K562 (cell line): ENCODE measurements around the gene DXO. TPM values are rescaled to one million over a fixed set of nuclear protein-coding genes. Genes with fewer than 3 reads are reported as not detected.

Experiments
- BDP1 ChIP-seq: IDR thresholded peaks from 3 replicates; pipeline ENCODE4 v1.6.1; 2011; ENCODE audit not compliant: insufficient read length, insufficient read depth
- C11orf30 ChIP-seq: fragments of 450-650 bp; IDR thresholded peaks from 2 replicates; pipeline ENCODE4 v1.6.1; 2016; ENCODE audit warnings: low read depth, mild to moderate bottlenecking
- CBFA2T2 ChIP-seq: fragments of 450-650 bp; conservative IDR thresholded peaks from 2 replicates; pipeline ENCODE4 v1.6.1; 2017; ENCODE audit warnings: mild to moderate bottlenecking
- CHD2 ChIP-seq: IDR thresholded peaks from 2 replicates; pipeline ENCODE4 v1.6.1; 2011; ENCODE audit warnings: low read depth, low read length
- FOXP1 ChIP-seq: sonication (generic); formaldehyde crosslinking; IDR thresholded peaks from 2 replicates; pipeline ENCODE4 v1.8.0; 2022; ENCODE audit warnings: mild to moderate bottlenecking, missing genetic modification reagents
- FUS ChIP-seq: fragments of 200-400 bp; formaldehyde crosslinking; optimal IDR thresholded peaks from 2 replicates; pipeline ENCODE3; 2017; ENCODE audit warnings: low read depth, low read length
- HDAC1 ChIP-seq, 2 experiments: fragments of 450-650 bp; IDR thresholded peaks; 2 replicates each; pipeline ENCODE4 v1.6.1; 2016 to 2017; ENCODE audit warnings: inconsistent platforms in 1 of 2, mild to moderate bottlenecking in 1 of 2, moderate library complexity in 1 of 2
- HDAC8 ChIP-seq: fragments of 450-650 bp; IDR thresholded peaks from 2 replicates; pipeline ENCODE4 v1.6.1; 2016; ENCODE audit warnings: mild to moderate bottlenecking, missing genetic modification characterization, moderate library complexity, missing compliant biosample characterization
- HMGN3 ChIP-seq: IDR thresholded peaks from 2 replicates; pipeline ENCODE4 v1.6.1; 2011; ENCODE audit warnings: borderline replicate concordance, low read depth, mild to moderate bottlenecking, mixed read lengths, low read length; ENCODE audit not compliant: insufficient read length; ENCODE audit errors: extremely low read depth
- ID3 ChIP-seq, 2 experiments: fragments of 250-450 bp in 1 of 2; fragments of 450-650 bp in 1 of 2; sonication (Bioruptor Pico) in 1 of 2; IDR thresholded peaks; 2 replicates each; pipeline versions ENCODE4 v1.6.1 to v1.8.0; 2016 to 2021; ENCODE audit warnings: mild to moderate bottlenecking in 2 of 2, moderate library complexity in 2 of 2, missing compliant biosample characterization in 1 of 2, missing genetic modification characterization in 1 of 2
- MTF1 ChIP-seq: fragments of 250-450 bp; sonication (Bioruptor Pico); IDR thresholded peaks from 2 replicates; pipeline ENCODE4 v1.9.0; 2021; ENCODE audit warnings: moderate library complexity, mild to moderate bottlenecking, inconsistent platforms, borderline replicate concordance
- NONO ChIP-seq, 2 experiments: fragments of 200-400 bp in 1 of 2; fragments of 450-650 bp in 1 of 2; formaldehyde crosslinking in 1 of 2; IDR thresholded peaks; 2 replicates each; pipeline ENCODE4 v1.6.1; 2017; ENCODE audit warnings: low read depth in 2 of 2, mild to moderate bottlenecking in 2 of 2, moderate library complexity in 2 of 2, low read length in 1 of 2
- PHB2 ChIP-seq: fragments of 450-650 bp; IDR thresholded peaks from 2 replicates; pipeline ENCODE4 v1.6.1; 2017; ENCODE audit warnings: low read depth
- POLR2G ChIP-seq: fragments of 200-400 bp; formaldehyde crosslinking; IDR thresholded peaks from 2 replicates; pipeline ENCODE4 v1.6.1; 2017; ENCODE audit warnings: low read depth, mild to moderate bottlenecking, antibody characterized with exemption, low read length, moderate library complexity
- PREB ChIP-seq: sonication (generic); formaldehyde crosslinking; IDR thresholded peaks from 2 replicates; pipeline ENCODE4 v1.8.1; 2023; ENCODE audit warnings: mild to moderate bottlenecking, missing genetic modification reagents
- SETDB1 ChIP-seq: IDR thresholded peaks from one replicate; pipeline ENCODE4 v1.6.1; 2012; ENCODE audit warnings: low read length, control low read depth, inconsistent platforms
- SMARCC2 ChIP-seq: fragments of 450-650 bp; IDR thresholded peaks from 2 replicates; pipeline ENCODE4 v1.6.1; 2017; ENCODE audit warnings: antibody characterized with exemption, moderate library complexity, mild to moderate bottlenecking, low read depth
- TARDBP ChIP-seq: fragments of 450-650 bp; IDR thresholded peaks from 2 replicates; pipeline ENCODE4 v1.6.1; 2016
- TCF3 ChIP-seq: sonication (generic); formaldehyde crosslinking; IDR thresholded peaks from 2 replicates; pipeline ENCODE4 v1.4.0; 2020; ENCODE audit warnings: mild to moderate bottlenecking, missing genetic modification reagents
- XRCC5 ChIP-seq: fragments of 200-400 bp; formaldehyde crosslinking; IDR thresholded peaks from 2 replicates; pipeline ENCODE4 v1.6.1; 2017; ENCODE audit warnings: low read depth, mild to moderate bottlenecking, low read length
- ZMIZ1 ChIP-seq, 2 experiments: fragments of 150-350 bp in 1 of 2; IDR thresholded peaks; 2 replicates each; pipeline ENCODE4 v1.6.1; 2012 to 2016; ENCODE audit warnings: low read depth in 2 of 2, low read length in 2 of 2, mild to moderate bottlenecking in 1 of 2, moderate library complexity in 1 of 2
- ZNF324 ChIP-seq: fragments of 250-450 bp; sonication (Bioruptor Pico); IDR thresholded peaks from 2 replicates; pipeline ENCODE4 v1.4.0; 2020; ENCODE audit warnings: mild to moderate bottlenecking
- ZNF444 ChIP-seq: fragments of 250-450 bp; sonication (Bioruptor Pico); IDR thresholded peaks from 2 replicates; pipeline ENCODE4 v1.4.0; 2020; ENCODE audit warnings: mild to moderate bottlenecking, moderate library complexity
- ZNF644 ChIP-seq: fragments of 200-800 bp; sonication (Bioruptor generic); IDR thresholded peaks from 2 replicates; pipeline ENCODE4 v1.6.1; 2016; ENCODE audit warnings: low read depth, missing genetic modification characterization, missing compliant biosample characterization
- ZZZ3 ChIP-seq: fragments of 450-650 bp; IDR thresholded peaks from 2 replicates; pipeline ENCODE4 v1.6.1; 2016; ENCODE audit warnings: antibody characterized with exemption, mild to moderate bottlenecking, moderate library complexity
- polyA plus RNA-seq, 8 experiments: library from polyadenylated mRNA; depleted of rRNA in 4 of 8; stranded (reverse) in 5 of 8; unstranded in 3 of 8; fragments of >200 nt; fragmentation: Nextera tagmentation in 2 of 8; fragmentation: Illumina TruSeq in 1 of 8; extraction: Ambion mirVana in 2 of 8; extraction: Trizol in 1 of 8; gene quantifications; 2 replicates each; pipeline versions ENCODE4 v1.2.1 to v1.2.3, GENCODE V29; 2011 to 2014; ENCODE audit warnings: inconsistent platforms in 1 of 8, missing spikeins in 1 of 8
- total RNA-seq, 7 experiments: library from RNA; depleted of rRNA in 6 of 7; stranded (reverse); fragments of >200 nt in 6 of 7; fragmentation: Illumina TruSeq in 2 of 7; extraction: Trizol in 2 of 7; gene quantifications; 2 replicates each; pipeline versions ENCODE4 v1.2.1 to v1.2.3, GENCODE V29; 2011 to 2021; ENCODE audit warnings: low replicate concordance in 1 of 7

Gene DXO
- total and polyA plus RNA-seq, 9 of the 15 experiments (the other 6 are each of a cell fraction or from before 2014, with no cell fraction given), result 6.4 to 35.1 (median 19.4) TPM

- TF ChIP-seq SETDB1 (no peak), NONO (IDR thresholded peaks at IDR 0.05; ENCODE audit: low read depth in 2 of 2, low read length in 1 of 2) (peak in 1 of 2 experiments; percentile 69; a peak in 2 of 4 replicates), XRCC5 (no peak; the same call in 1 of the 2 replicates), PHB2 (no peak), ZMIZ1 (IDR thresholded peaks at IDR 0.05; ENCODE audit: low read depth in 2 of 2, low read length in 2 of 2) (no peak; a peak in 1 of 4 replicates), ID3 (CRISPR knock-in tag; IDR thresholded peaks at IDR 0.05) (no peak), ID3 (tag; IDR thresholded peaks at IDR 0.05) (peak; percentile 89), HMGN3 (peak; percentile 93), TCF3 (CRISPR knock-in tag) (peak; percentile 53), FOXP1 (CRISPR knock-in tag) (peak; percentile 74), ZNF644 (peak; percentile 51; the same call in 1 of the 2 replicates), POLR2G (peak; percentile 94), PREB (no peak), CBFA2T2 (no peak), HDAC1 (IDR thresholded peaks at IDR 0.05) (peak in 1 of 2 experiments; percentile 91; a peak in 2 of 4 replicates), MTF1 (CRISPR knock-in tag) (no peak), HDAC8 (no peak), CHD2 (peak; percentile 93), TARDBP (peak; percentile 100), SMARCC2 (no peak), BDP1 (no peak), ZNF324 (CRISPR knock-in tag) (peak; percentile 37; the same call in 1 of the 2 replicates), ZZZ3 (peak; percentile 65; the same call in 1 of the 2 replicates), C11orf30 (peak; percentile 98), ZNF444 (no peak), FUS (no peak)
These were observed at the start of gene DXO (continued) for GRCh38 chr6:31971993-31972708.
